Skeletal muscle satellite cell (primary cell): ENCODE measurements around the gene PDZD2.
A peak's percentile ranks its signal among the peaks of the same experiment; 100 is the strongest.

ENCODE experiments used
- H3K27me3 ChIP-seq: 2 replicates; pipeline ENCODE4 v1.7.0; 2013; ENCODE audit warnings: low read length; ENCODE audit not compliant: control insufficient read depth, insufficient read depth
- H3K36me3 ChIP-seq: 2 replicates; pipeline ENCODE4 v1.7.0; 2013; ENCODE audit warnings: mild to moderate bottlenecking, control low read depth, low read length; ENCODE audit not compliant: insufficient read depth
- H3K4me1 ChIP-seq: 2 replicates; pipeline ENCODE4 v1.7.0; 2013; ENCODE audit warnings: low read length; ENCODE audit not compliant: control insufficient read depth, insufficient read depth
- H3K4me2 ChIP-seq: 2 replicates; pipeline ENCODE4 v1.7.0; 2013; ENCODE audit warnings: mild to moderate bottlenecking, low read length
- H3K4me3 ChIP-seq: 2 replicates; pipeline ENCODE4 v1.7.0; 2013; ENCODE audit warnings: low read length
- H3K9ac ChIP-seq: 2 replicates; pipeline ENCODE4 v1.7.0; 2013; ENCODE audit warnings: mild to moderate bottlenecking, low read depth, low read length, moderate library complexity
- H3K9me3 ChIP-seq: replicated peaks from 2 replicates; pipeline ENCODE4 v1.7.0; 2013; ENCODE audit warnings: mild to moderate bottlenecking, control low read depth, low read length

The PDZD2 gene

GRCh38 chr5:31895199-31895820 is 256.4 kb downstream of the PDZD2 start:
- peaks cover 30% of the 10 kb centered on the region for H3K27me3 ChIP-seq
- no peak overlapping the region for H3K4me2 ChIP-seq
- H3K4me1 ChIP-seq: no peaks in the 10 kb centered on the region
- no peak overlapping the region for H3K4me3 ChIP-seq
- no peaks in the 10 kb centered on the region for H3K9me3 ChIP-seq
- H3K9ac ChIP-seq: no peak overlapping the region
- no peaks in the 10 kb centered on the region for H3K36me3 ChIP-seq

- Histone ChIP-seq H3K9me3 (no peaks in the 10 kb centered on the region), H3K36me3 (no peaks in the 10 kb centered on the region), H3K4me2 (no peak overlapping the region), H3K27me3 (peaks cover 32% of the 10 kb centered on the region), H3K4me3 (no peak overlapping the region), H3K9ac (no peak overlapping the region), H3K4me1 (no peaks in the 10 kb centered on the region)
Measured at GRCh38 chr5:31898036-31898632, 259.2 kb downstream of the PDZD2 start.

- Histone ChIP-seq H3K36me3 (no peaks in the 10 kb centered on the region), H3K4me1 (no peaks in the 10 kb centered on the region), H3K9me3 (no peaks in the 10 kb centered on the region), H3K9ac (no peak overlapping the region), H3K4me2 (no peak overlapping the region), H3K27me3 (peaks cover 30% of the 10 kb centered on the region), H3K4me3 (no peak overlapping the region)
Measured at GRCh38 chr5:31900296-31900865, 261.4 kb downstream of the PDZD2 start.

- no peaks in the 10 kb centered on the region for H3K36me3 ChIP-seq
- no peak overlapping the region for H3K9ac ChIP-seq
- H3K4me2 ChIP-seq: no peak overlapping the region
- H3K9me3 ChIP-seq: no peaks in the 10 kb centered on the region
- no peaks in the 10 kb centered on the region for H3K4me1 ChIP-seq
- H3K27me3 ChIP-seq: peaks cover 23% of the 10 kb centered on the region
- H3K4me3 ChIP-seq: no peak overlapping the region
Measured at GRCh38 chr5:31901807-31902530, 263.0 kb downstream of the PDZD2 start.

GRCh38 chr5:31908396-31908795 is 269.5 kb downstream of the PDZD2 start:
- Histone ChIP-seq H3K27me3 (peaks cover 11% of the 10 kb centered on the region), H3K9ac (no peak overlapping the region), H3K4me2 (no peak overlapping the region), H3K4me3 (no peak overlapping the region), H3K36me3 (no peaks in the 10 kb centered on the region), H3K9me3 (no peaks in the 10 kb centered on the region), H3K4me1 (peaks cover 4% of the 10 kb centered on the region)

GRCh38 chr5:31909073-31909472 is 270.1 kb downstream of the PDZD2 start:
- Histone ChIP-seq H3K9ac (no peak overlapping the region), H3K9me3 (no peaks in the 10 kb centered on the region), H3K4me2 (no peak overlapping the region), H3K4me3 (no peak overlapping the region), H3K36me3 (no peaks in the 10 kb centered on the region), H3K4me1 (peaks cover 4% of the 10 kb centered on the region), H3K27me3 (peaks cover 11% of the 10 kb centered on the region)

- H3K4me3 ChIP-seq: no peak overlapping the region
- peak overlapping the region; percentile 51 for H3K4me2 ChIP-seq
- peaks cover 27% of the 10 kb centered on the region for H3K27me3 ChIP-seq
- H3K9me3 ChIP-seq: no peaks in the 10 kb centered on the region
- no peaks in the 10 kb centered on the region for H3K36me3 ChIP-seq
- H3K4me1 ChIP-seq: peaks cover 4% of the 10 kb centered on the region
- no peak overlapping the region for H3K9ac ChIP-seq
Measured at GRCh38 chr5:31911291-31912265, 272.6 kb downstream of the PDZD2 start.

GRCh38 chr5:31913808-31914207 is 274.9 kb downstream of the PDZD2 start:
- Histone ChIP-seq H3K9ac (no peak overlapping the region), H3K4me3 (no peak overlapping the region), H3K27me3 (peaks cover 35% of the 10 kb centered on the region), H3K4me1 (peaks cover 4% of the 10 kb centered on the region), H3K36me3 (no peaks in the 10 kb centered on the region), H3K9me3 (no peaks in the 10 kb centered on the region), H3K4me2 (no peak overlapping the region)

GRCh38 chr5:31916327-31916726 is 277.4 kb downstream of the PDZD2 start:
- Histone ChIP-seq H3K9ac (no peak overlapping the region), H3K27me3 (peaks cover 34% of the 10 kb centered on the region), H3K9me3 (no peaks in the 10 kb centered on the region), H3K4me1 (peaks cover 2% of the 10 kb centered on the region), H3K36me3 (no peaks in the 10 kb centered on the region), H3K4me3 (no peak overlapping the region), H3K4me2 (no peak overlapping the region)

- H3K4me1 ChIP-seq: no peaks in the 10 kb centered on the region
- H3K27me3 ChIP-seq: peaks cover 26% of the 10 kb centered on the region
- no peak overlapping the region for H3K9ac ChIP-seq
- H3K36me3 ChIP-seq: no peaks in the 10 kb centered on the region
- no peak overlapping the region for H3K4me3 ChIP-seq
- no peak overlapping the region for H3K4me2 ChIP-seq
- H3K9me3 ChIP-seq: no peaks in the 10 kb centered on the region
Measured at GRCh38 chr5:31918739-31919138, 279.8 kb downstream of the PDZD2 start.

- Histone ChIP-seq H3K4me2 (no peak overlapping the region), H3K36me3 (no peaks in the 10 kb centered on the region), H3K9me3 (no peaks in the 10 kb centered on the region), H3K4me1 (no peaks in the 10 kb centered on the region), H3K4me3 (no peak overlapping the region), H3K27me3 (peaks cover 28% of the 10 kb centered on the region), H3K9ac (no peak overlapping the region)
Measured at GRCh38 chr5:31921852-31922305, 282.9 kb downstream of the PDZD2 start.
